Measurements from ENCODE around the gene REV3L.

REV3L gene

DNA sequence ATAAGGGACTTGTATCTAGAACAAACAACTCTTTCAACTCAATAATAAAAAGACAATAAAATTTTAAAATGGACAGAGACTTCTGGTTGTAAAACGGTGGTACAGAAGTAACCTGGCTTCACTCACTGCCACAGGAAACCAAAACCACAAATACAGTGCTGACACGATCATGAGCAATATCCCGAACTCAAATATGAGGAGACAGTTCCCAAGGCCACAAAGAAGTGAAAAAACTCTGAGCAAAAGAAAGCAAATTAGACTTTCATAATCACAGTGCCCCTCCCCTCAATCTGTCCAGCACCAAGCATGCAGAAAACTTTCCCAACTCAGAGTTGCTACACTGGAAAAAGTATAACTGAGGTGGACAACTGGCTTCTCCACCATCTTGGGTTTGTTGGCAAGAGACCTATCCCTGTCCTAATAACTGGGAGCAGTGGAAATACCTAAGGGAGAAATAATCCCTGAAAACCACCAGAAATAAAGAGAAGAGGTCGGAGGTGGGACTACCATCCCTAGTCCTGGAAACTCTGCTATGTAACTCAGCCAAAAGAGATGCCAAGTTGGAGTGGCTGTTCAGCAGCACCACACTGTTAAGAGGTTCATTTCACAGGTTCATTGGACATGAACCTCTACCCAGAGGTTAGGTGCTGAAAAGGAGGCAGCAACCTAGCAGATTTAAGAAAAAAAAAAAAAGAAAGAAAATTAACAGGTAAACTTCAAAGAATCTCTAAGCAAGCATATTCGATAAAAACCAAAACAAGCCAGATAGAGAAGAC lies 55.5 kb downstream of the REV3L start:
- no peak for DNase-seq (ENCODE audit: low read depth in 2 of 2)

DNA sequence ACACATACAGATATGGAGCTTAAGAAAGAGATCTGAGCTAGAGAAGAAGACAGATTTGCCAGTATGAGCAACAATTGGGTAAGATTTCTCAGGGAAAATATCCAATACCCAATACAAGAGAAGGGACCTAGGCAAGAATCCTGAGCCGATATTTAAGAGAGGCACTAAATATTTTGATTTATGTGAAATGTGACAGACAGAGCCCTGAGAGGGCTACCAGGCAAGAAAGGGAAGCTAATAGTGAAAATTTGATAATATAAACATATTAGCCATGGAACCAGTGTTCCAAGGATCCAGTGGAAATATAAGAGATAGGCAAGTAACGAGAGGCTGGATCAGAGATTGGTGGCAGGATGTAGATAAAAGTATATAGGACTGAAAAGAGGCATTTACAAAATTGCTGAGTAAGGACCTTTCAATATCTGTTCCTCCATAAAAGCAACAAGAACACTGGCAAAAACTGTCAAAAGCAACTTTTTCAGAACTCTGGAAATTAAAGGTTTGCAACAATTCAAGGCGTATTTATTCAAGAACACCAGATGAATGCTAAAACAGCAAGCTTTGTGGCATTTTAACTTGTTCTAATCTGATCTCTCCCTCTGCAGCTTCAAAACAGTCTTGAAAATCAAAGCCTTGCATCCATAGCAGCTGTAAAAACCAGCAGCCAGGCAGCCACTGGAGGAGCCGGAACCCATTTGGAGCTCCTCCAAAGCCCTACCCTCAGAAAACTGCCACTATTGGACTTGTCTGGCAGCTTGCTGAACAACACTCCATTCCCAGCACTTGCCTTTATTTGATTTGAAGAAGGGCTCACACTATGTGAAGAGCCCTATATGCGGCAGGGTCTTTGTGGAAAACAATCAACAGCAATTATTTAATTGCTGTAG lies 58.8 kb downstream of the REV3L start:
- DNase-seq (ENCODE audit: low read depth in 2 of 2) = no peak

DNA sequence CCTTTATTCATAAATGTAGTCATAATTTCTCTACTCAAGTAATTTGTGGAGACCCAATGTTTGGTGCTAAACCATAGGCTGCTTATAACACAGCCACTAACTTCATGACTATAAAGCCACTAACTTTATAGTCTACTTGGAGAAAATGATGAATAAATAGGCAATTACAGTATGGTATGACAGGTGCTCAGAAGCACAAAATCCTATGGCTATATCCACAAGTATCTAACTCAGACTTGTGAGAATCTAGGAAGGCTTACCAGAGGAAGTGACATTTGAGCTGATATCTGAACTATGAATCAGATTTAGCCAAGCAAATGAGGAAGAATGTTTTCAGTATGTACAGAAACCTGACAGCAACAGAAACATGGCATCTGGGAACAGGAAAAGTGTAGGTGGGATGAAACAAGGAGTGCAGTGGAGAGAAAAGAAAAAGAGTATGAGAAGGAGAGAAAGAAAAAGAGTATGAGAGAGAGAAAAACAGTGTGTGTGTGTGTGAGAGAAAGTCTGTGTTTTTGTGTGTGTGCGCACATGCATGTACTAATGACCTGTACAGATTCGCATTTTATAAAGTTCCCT lies 59.9 kb downstream of the REV3L start:
- DNase-seq (ENCODE audit: low read depth in 2 of 2) = no peak

- no peak for DNase-seq (ENCODE audit: low read depth in 2 of 2)
Observed at GRCh38 chr6:111418971-111419693, 63.9 kb downstream of the REV3L start.

DNA sequence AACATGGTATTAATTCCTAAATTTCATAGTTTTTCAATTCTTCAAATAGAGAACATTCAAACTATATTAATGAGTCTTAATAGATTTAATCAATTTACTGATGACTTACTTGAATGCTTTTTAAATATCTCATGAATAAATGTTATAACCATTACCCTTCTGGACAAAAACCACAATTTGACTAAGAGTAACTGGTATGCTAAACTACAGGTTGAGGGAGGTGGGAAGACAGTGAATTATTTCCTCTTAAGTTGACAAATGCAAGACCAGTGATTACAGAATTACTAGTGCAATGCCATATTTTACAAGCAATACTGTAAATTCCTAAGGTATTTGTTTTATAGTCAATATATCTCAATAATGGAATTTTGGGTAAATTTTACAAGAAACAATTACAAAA lies 65.1 kb downstream of the REV3L start:
- DNase-seq (ENCODE audit: low read depth in 2 of 2) = no peak

- no peak for DNase-seq (ENCODE audit: low read depth in 2 of 2)
Observed at GRCh38 chr6:111417181-111417585, 65.8 kb downstream of the REV3L start.

- no peak for DNase-seq (ENCODE audit: low read depth in 2 of 2)
Observed at GRCh38 chr6:111416529-111416928, 66.5 kb downstream of the REV3L start.

- DNase-seq (ENCODE audit: low read depth in 2 of 2) = no peak
Observed at GRCh38 chr6:111414373-111414772, 68.6 kb downstream of the REV3L start.

DNA sequence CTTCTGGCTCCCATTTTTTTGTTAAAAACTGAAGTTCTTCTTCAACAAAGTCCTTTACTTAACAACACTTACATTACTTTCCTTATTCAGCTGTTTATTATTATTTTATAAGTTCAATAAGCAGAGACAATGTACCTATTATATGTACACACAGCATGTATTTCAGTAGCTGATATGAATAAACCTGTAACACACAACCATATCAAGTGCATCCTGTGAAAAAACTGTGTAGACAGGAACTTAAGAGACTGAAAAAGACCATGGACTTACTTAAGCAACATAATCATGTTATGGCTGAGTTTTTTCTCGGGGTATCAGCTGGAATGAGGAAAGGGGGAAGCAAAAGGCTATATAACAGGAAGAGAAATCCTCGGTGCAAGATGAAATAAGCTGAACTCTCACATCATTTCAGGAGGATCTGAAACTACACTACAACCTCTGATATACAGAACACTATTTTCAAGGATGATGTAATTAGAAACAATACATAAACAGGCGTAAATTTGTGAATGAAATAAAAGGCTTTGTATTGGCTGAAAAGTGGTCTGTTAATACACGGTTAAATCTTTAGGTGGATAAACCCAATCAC lies 70.9 kb downstream of the REV3L start:
- no peak for DNase-seq (ENCODE audit: low read depth in 2 of 2)

DNA sequence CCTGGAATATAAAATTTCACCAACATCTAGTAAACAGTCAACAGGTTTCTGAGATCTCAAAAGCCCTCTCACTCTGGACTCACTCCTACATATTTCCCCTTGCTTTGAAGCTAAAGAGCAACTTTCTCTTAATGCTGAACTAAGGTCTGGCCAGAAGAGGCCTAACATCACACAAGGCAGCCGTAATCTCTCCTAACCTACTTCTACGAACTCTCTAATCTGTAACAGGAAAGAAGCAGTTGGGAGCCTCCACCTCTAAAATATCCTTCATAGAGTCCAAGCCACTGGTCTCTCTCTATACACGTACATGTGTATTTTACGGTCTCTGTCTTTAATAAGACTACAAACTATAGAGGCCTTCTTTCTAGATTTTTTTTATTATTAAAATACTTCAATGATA lies 72.0 kb downstream of the REV3L start:
- DNase-seq (ENCODE audit: low read depth in 2 of 2) = no peak

GRCh38 chr6:111410371-111410770 lies 72.6 kb downstream of the REV3L start:
- DNase-seq (ENCODE audit: low read depth in 2 of 2) = no peak

- DNase-seq (ENCODE audit: low read depth in 2 of 2) = no peak
Observed at GRCh38 chr6:111409430-111409829, 73.6 kb downstream of the REV3L start.

DNA sequence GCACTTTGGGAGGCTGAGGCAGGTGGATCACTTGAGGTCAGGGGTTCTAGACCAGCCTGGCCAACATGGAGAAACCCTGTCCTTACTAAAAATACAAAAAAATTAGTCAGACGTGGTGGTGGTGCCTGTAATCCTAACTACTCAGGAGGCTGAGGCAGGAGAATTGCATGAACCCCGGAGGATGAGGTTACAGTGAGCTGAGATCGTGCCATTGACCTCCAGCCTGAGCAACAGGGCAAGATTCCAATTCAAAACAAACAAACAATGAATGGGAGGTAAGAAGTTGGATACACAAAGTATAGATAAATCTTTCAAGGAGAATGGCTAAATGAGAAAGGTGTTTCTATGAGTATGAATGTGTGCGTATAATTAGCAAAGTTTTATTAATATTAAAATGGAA lies 75.3 kb downstream of the REV3L start:
- no peak for DNase-seq (ENCODE audit: low read depth in 2 of 2)

DNA sequence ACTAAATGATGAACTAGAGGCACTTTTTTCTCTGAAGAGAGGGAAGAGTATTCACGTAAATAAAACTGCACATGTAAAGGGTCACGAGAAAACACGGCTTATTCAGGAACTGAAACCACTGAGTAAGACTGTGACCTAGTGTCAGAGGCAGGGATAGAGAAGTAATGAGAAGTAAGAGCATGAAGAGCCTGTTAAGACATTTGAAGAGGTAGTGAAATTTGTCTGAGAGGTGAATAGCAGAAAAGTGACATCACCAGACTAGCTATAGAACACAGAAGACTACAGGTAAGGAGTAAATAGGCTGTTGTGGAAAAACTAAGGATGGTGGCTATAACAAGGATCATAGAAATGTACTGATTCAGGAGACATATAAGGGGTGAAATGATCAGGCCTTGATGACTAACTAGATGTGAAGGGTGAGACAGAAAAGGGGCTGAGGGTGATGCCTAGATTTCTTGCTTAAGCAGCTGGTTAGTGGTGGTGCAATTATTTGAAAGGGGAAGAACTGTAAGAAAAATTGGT lies 76.8 kb downstream of the REV3L start:
- no peak for DNase-seq (ENCODE audit: low read depth in 2 of 2)

- DNase-seq (ENCODE audit: low read depth in 2 of 2) = no peak
Observed at GRCh38 chr6:111403388-111403787, 79.6 kb downstream of the REV3L start.

- DNase-seq (ENCODE audit: low read depth in 2 of 2) = no peak
Observed at GRCh38 chr6:111399626-111400025, 83.4 kb downstream of the REV3L start.

DNA sequence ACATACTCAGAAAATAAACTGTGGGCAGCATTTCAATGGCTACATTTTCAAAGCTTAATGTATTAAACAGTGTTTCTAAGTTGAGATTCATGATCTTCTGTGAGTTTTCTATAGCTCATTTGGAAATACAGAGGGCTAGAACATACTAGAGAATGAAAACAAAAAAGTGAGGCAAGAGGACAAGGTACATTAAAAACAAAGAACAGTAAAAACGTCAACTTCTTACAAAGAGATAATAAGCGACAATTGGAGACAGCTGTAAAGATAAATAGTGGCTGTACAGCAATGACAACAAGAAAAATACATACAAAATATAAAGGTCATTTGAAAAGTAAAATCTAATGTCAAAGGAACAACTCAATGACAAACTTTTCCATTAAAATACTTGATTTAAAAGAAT lies 94.3 kb downstream of the REV3L start:
- DNase-seq (ENCODE audit: low read depth in 2 of 2) = no peak

- DNase-seq (ENCODE audit: low read depth in 2 of 2) = no peak
Observed at GRCh38 chr6:111382476-111383294, 100.3 kb downstream of the REV3L start.

GRCh38 chr6:111381728-111382127 lies 101.3 kb downstream of the REV3L start:
- no peak for DNase-seq (ENCODE audit: low read depth in 2 of 2)

DNA sequence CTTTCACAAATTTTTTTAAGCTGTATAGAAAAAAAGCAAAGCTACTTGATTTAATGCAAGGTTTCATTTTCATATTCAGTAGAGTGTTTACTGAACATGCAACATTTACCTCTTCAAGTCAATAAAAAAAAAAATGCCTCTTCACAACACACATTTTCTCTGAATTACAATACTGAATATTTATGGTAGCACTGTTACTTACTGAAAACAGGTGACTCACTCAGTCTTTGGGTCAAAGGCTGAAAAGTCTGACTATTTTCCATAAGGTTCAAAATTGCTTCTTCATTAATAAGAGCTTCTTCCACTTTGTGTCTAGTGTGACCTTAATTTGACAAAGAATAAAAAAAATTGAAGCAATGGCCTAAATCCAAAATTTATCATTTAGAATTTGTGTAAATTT lies 101.9 kb downstream of the REV3L start:
- DNase-seq (ENCODE audit: low read depth in 2 of 2) = no peak

- DNase-seq (ENCODE audit: low read depth in 2 of 2) = no peak
Observed at GRCh38 chr6:111379831-111380230, 103.2 kb downstream of the REV3L start.

Data from stimulated activated CD4-positive, alpha-beta T cell treated with anti-CD3 and anti-CD28 coated beads, Interleukin-1b, Interleukin-23, amount 100 ng/mL, for 1 hour (primary cell).